Stimulated activated CD4-positive, alpha-beta T cell treated with anti-CD3 and anti-CD28 coated beads, Interleukin-4, amount 100 ng/mL, for 4 hours (primary cell): ENCODE results near the gene ARHGAP24.
"Not testable (repeated sequence)": the region's sequence is repeated elsewhere in the genome, so short reads cannot be mapped to it uniquely, and the experiment has no call there.

Source experiments
- DNase-seq, 2 experiments: peaks; one replicate each; pipeline ENCODE4 v3.0.0-alpha.2; 2020

Gene ARHGAP24

DNA sequence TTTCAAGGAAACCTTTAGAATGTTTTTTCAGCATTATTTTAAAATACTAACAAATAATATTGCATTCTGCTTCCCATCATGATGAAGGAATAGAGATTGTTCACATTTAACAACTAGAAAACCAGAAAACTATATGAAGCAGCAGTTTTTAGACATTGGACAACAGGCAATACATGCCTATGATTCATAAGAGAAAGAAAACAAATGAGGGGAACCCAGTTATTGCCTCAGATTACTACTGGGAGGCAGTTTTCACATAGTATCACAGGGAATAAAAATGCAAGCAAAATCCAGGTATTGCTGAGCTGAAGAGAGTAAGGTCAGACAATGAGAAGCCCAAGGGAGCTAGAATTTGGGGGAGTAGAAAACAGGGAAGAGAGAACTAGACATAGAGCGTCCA lies 511.3 kb downstream of the ARHGAP24 start:
- DNase-seq: no peak

DNA sequence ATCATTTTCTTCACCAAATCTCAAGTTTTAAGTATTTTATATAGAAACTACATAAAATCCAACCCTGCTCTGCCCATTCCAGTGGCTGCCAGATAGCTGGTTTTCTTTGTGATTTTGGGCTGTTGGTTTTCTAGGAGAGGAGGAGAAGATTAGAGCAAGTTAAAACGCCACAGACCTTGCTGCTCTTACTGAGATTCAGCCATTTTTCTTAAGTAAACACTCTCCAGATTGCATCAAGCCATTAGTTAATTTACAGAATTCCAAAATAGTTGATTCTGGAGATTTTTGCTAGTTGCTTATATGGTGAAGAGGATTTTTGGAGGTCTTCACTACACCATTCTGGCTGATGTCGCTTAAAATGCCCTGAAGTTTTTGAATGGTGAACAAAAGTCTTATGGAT lies 518.7 kb downstream of the ARHGAP24 start:
- no peak for DNase-seq

DNA sequence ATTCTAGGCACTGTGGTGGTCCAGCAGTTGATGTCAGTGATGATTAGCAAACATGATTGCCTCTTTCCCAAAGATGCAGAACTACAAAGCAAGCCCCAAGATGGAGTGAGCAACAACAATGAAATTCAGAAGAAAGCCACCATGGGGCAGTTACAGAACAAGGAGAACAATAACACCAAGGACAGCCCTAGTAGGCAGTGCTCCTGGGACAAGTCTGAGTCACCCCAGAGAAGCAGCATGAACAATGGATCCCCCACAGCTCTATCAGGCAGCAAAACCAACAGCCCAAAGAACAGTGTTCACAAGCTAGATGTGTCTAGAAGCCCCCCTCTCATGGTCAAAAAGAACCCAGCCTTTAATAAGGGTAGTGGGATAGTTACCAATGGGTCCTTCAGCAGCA lies 519.6 kb downstream of the ARHGAP24 start:
- DNase-seq: no peak

DNA sequence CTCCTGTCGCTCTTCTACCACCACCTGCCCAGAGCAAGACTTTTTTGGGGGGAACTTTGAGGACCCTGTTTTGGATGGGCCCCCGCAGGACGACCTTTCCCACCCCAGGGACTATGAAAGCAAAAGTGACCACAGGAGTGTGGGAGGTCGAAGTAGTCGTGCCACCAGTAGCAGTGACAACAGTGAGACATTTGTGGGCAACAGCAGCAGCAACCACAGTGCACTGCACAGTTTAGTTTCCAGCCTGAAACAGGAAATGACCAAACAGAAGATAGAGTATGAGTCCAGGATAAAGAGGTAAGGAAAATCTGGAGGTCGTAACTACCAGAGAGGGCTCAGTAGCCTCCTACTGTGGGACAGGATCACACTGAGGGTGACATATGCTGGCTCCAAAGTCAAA lies 520.4 kb downstream of the ARHGAP24 start:
- no peak for DNase-seq

DNA sequence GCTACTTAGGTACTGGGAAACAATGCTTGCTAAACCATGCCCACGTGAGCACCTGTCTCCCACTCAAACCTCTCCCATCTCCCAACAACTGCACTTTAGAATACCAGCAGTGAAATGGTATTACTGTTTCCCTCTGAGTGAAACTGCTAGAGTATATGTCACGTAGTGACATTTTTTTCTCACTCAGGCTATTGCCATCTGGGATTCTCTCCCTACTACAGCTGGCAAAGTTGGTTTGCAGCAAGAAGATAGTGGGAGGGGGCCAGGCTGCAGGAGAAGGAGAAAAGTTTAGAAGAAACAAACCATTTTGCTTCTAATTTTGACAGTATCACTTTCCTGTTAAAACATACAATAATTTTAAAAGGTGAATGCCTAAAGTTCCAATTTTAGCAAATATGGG lies 526.6 kb downstream of the ARHGAP24 start:
- DNase-seq: no peak

DNA sequence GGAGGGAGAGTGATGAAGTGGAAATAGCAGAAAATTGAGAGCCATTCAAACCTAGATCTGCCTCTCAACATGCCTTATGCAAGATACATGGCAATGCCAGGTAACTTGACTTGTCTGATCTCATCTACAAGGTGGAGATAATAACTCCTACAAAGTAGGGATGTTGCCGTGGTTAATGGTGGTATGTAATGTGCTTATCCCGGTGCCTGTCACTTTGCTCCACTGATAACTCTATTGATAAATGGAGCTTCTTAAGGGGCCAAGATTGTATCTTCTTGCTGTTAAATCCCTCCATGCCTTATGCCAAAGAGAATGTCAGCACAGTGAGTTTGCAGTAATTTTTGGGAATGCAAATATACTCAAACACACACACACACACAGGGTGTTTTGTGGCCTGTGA lies 529.1 kb downstream of the ARHGAP24 start:
- no peak for DNase-seq

DNA sequence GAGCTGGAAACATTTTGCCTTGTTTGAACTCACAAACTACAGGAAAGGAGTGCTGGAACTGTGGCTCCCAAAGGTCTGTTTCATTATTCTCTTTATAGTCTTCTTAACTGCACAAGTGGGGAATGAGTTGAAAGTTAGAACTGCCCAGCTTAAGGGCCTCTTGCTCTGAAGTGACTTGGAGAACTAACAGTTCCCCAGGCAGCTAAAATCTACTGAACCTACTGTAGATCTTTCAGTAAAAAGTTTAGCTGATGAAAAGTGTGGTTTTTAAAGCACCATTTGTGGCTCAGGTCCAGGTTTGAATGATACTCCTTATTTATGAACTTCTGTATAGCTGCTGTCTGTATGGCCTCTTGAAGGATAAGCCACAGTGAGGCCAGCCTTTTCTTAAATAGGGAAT lies 531.1 kb downstream of the ARHGAP24 start:
- no peak for DNase-seq

DNA sequence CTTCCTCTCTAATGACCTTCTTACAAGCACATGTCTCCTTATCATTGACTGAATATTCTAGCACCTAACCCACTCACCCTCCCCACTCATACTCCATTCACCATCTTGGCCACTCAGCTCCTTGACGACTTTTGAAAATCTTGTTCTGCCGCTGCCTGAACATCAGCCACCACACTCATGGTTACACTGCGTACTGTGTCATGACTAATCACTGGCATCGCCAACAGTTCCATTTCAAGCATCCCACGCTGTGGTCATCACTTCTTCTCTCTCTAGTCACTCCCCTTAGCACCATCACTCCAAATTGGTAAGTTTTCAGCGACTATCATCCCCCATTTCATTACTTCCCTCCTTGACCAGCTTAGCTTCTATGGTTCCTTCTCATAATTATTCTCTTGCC lies 532.1 kb downstream of the ARHGAP24 start:
- no peak for DNase-seq

DNA sequence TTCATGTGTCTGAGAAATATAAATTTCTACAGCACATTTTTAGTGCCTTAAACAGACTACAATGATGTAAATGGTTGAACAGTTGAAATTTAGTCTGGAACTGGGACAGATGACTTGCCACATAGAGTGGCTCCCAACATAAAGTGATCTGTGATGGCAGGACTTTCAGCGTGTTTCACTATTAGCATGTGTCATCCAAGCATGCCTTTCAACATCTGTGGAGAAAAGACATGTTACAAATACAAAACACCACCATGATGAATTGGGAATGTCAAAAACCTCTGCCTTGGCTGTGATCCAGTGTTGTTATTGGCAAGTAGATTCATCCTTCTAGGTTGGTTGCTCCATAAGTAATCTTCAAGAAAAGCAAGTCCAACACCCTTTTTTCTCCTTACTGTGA lies 536.2 kb downstream of the ARHGAP24 start:
- no peak for DNase-seq

DNA sequence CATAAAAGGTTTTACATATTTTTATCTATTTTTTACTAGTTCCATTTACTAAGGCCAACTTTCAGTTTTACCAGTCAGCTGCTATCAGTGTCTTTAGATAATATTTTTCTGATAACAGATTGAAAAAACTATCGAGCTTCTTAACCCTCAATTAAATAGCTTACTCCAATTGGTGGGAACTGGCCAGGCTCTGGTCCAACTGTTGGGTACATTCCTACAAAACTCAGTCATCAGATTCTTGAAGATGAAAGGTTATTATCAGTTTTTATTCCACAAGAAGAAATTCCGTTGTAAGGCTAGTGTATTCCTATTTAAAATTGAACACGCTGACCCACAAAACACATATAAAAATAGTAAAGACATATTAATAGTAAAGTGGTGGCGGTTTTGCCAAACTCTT lies 538.7 kb downstream of the ARHGAP24 start:
- no peak for DNase-seq

DNA sequence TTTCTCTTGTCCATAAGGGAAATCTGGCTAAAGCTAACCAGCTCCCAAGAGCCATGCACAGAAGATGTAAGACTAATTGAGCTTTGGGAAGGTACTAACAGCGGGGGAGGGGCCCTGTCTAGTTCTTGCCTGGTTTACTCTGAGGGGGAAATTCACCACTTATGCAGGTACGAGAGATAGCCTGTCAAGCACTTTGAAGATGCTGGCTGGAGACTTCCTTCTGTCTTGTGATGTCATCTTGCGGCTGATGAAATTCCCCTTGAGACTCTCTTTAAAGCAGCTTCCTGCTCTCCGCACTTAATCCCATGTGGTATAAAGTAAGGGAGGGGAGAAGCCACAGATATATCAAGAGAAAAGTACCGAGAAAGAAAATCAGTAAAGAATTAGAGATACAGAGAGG lies 539.6 kb downstream of the ARHGAP24 start:
- no peak for DNase-seq

DNA sequence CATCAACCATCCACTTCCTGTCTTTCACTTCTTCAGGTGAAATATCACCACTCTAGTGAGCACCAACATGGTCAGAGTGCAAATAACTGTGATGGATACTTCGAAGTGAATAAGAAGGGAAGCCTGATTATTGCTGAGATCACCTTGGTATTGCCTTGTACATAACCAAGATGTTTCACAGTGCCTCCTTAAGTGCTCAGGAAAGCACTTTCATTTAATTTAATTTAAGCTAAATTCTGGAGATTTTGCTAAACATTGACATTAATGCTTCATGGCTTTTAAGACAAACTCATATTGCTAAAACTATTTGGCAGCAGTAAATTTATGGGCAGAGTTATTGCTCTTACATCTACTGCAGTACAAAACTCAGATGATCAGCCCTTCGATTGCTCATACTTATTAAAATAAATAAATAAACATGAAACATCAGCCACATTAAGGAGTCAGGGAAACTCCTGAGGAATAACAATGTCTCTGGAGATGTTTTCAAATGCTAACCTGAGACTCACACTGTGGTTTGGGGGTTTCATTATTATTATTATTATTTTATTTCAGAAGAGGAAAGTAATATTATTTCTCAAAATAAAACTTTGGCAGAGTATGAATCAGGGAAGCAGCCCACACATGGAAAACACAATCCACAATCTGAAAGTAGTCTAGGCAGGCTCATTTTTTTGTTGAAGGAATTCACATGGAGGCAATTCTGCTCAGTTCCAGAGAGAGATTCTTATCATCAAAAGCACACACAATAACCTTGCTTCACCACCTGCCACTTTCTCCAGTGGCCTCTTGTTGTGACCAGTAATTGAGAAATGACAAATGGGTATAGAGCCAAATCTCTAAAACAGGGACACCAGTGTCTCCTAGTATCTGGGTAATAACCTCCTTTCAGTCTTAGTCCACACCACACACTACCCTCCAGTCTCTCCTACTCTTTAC lies 540.7 kb downstream of the ARHGAP24 start:
- no peak for DNase-seq

DNA sequence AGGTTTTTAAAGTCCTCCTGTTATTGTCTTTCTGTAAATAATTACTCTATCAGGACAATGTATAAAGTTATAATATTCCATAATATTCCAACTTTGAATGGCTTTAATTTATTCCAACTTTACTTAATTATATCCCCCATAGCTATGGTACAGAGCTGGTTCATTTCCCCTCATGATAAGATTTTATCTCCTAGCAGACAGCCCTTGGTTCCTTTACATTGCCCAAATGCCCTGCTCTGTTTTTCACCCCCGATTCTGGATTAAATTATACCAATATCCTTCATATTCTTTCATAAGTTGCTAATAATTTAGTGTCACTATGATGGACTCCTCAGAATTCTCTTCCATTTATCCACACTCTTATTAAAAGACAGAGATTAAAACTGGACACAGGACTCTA lies 544.4 kb downstream of the ARHGAP24 start:
- DNase-seq: no peak

DNA sequence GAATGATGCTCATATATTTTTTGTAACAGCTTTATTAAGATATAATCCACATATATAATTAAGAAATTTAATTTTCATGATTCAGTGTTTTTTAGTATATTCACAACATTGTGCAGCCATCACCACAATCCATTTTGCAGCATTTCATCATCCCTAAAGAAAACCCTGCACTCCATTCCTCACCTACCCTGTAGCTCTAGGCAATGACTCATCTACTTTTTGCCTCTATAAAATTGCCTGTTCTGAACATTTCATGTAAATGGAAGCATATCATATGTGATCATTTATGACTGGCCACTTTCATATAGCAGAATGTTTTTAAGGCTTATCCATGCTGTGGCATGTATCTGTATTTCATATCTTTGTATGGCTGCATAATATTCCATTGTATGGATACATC lies 545.0 kb downstream of the ARHGAP24 start:
- DNase-seq: no peak

DNA sequence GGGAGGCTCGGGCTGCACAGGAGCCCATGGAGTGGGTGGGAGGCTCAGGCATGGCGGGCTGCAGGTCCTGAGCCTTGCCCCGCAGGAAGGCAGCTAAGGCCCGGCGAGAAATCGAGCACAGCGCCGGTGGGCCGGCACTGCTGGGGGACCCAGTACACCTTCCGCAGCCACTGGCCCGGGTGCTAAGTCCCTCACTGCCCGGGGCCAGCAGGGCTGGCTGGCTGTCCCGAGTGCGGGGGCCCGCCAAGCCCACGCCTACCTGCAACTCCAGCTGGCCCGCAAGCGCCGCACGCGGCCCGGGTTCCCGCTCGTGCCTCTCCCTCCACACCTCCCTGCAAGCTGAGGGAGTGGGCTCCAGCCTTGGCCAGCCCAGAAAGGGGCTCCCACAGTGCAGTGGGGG lies 546.7 kb downstream of the ARHGAP24 start:
- not testable (repeated sequence) for DNase-seq

DNA sequence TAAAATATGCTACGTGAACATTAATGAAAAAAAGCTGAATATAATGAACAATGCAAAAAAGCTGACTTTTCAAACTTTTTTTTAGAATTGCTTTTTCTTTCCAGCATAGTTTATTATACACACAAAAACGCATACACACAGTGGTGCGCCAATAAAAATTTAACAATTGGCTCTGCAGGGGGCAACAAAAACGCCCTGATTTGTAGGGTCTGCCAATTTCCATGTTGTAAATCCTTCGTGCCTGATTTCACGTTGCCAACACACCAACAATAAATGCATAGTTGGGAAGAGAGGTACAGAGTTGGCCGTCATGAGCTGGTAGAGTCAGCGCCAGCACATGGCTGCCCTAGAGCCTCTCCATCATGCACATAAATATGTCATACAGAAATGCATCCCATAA lies 551.8 kb downstream of the ARHGAP24 start:
- no peak for DNase-seq

DNA sequence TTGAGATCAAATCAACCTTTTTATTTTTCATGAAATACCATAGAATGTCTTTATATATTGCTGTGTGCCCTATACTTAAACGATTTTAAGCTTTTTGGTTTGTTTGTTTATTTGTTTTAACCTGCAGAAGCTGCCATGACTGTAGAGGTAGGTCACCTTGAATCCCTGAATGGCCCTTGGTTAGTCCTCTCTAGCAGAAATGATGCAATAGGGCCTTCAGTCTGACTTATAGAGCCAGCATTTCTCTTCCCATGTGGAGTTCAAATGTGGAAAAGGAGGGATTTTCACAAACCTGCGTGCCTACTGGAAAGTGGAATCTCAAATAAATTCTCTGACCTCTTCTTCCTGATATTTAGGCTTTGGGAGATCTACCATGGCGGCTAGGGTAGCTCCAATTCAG lies 557.0 kb downstream of the ARHGAP24 start:
- no peak for DNase-seq

DNA sequence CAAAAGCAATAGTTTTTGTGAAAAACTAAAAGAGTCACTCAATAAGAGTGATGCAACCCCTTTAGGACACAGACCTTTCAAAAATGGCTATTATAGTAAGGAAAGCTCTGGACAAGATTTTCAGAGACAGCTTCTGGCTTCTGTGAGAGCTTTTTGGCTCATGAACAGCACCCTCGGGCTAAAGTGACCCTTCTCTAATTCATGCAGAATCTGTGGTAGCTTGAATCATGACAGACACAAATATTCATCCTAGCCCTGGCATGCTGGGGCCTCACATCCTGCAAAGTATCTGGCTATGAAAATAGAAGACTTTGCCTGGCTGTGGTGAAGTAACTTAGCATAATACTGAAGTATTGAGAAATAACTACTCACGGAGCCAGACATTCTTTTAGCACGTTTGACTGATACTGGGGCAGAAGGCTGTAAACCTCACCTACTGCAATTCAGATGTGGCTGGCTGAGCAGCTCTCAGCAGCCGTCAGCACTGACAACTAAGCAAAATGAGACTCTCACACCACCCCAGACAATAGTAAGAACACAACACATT lies 557.6 kb downstream of the ARHGAP24 start:
- no peak for DNase-seq

DNA sequence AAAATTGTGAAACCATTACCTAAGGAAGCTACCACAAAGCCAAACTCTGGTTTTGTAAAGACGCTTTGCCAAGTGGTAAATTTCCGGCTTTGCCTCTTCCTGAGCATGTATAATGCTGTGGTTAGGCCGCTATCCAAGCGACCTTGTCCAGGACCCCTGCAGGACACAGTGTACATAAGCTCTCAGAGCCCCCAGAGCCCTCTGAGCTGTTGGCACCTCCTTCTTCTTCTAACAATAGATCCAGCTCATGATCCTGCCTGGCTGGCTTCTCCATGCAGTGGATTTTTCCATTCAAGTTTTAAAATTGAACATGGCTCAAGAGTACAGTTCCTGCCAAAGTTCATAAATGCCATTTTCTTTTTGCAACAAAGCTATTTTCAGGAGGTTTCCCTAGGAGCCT lies 558.2 kb downstream of the ARHGAP24 start:
- DNase-seq: no peak

DNA sequence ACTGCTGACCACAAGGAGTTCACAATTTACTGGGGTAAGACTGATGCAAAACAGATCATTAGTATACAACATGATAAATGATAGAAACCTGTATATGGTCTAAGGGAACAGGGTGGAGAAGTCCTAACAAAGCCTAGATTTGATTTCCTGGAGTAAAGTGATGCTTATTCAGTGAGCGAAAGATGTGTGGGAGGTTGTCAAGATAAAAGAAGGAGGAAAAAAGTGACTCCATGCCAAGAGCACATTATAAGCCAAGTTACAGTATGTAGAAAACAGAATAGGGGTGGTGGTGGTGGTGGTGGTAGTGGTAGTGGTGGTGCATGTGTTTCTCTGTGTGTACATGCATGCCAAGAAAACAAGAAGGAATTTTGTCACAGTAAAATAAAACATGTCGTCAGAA lies 559.7 kb downstream of the ARHGAP24 start:
- no peak for DNase-seq

DNA sequence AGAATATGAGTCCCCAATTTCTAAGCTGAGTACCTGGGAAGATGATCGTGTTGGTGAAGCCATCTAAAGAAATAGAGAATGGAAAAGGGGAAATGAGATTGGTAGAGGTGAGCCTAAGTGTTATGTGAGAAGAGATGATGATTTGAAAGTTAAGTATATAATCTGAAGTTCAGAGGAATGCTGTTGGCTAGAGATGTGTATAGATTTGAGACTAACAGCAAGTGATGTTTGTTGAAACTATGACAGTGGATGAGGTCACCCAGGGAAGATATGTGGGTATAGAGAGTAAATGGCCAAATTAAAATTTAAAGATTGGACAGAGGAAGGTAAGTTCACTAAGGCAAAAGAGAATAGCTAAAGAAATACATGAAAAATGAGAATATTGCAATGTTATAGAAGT lies 560.7 kb downstream of the ARHGAP24 start:
- DNase-seq: no peak

DNA sequence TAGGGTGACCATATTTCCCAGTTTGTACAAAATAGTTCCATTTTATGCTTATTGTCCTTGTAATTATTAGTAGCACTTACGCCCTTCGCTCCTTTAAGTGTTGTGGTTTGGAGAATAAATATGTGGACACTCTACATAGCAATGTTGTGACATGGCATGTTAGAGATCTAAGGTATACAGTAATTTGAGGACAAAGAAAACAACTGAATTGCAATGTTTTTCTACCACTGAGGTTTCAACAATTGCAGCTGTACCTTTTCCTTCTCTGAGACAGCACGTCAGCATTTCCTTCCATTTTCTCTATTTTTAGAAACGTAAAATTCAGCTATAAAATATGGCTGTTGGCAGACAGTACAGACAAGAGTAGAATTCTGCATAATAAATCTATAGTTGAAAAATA lies 561.8 kb downstream of the ARHGAP24 start:
- DNase-seq: no peak

DNA sequence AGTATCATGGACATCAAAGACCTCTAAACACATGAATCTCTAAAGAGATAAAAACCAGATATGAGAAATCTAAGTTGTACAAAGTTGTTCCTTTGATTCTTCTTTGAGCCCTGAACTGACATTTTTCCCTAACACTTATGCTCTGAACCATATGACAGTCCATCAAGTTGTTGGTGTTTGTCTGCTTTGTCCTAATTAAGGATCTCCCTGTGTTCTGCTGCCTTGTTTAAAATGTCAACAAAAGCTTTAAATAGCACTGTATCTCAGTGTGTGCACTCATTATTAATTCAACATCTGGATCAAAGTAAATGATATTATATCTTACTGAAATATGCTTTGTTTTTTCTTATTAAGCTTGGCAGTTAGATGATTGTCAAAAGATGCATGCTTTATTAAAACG lies 563.1 kb downstream of the ARHGAP24 start:
- no peak for DNase-seq

DNA sequence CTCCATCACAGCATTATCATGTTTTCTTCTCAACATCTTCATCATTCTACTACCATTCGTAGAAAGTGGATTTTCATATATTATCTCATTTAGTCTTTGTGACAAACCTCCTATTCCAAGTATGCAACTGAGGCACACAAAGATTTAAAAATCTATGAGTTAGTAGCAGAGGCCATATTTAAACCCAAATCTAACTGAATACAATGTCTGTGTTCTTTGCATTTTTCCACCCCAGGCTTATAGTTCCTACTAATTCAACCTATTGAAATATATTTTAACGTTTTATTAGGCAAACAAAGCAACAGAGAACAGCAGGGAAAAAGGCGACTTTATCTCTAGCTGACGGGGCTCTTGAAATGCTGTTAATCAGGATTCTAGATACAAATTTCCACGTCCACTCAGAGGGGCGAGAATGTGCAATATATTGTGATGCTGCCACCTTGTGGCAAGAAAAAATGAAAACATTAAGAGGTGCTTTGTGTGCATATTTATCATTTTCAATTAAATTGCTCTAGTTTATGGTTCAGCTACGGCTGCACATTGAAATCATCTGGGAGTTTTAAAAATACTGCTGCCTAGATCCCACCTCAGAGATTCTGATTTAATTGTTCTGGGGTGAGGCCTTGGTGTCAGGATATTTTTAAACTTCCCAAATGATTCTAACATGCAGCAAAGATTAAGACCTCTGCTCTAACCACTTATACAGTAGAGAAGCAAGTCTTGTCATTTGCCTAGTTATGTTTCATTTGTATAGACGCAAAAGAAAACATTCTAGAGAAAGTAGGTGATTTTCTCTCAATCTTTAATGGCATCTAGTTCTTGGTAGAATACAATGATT lies 569.0 kb downstream of the ARHGAP24 start:
- no peak for DNase-seq
